Measurements from ENCODE around the gene PRKN. TPM values are rescaled to one million over a fixed set of nuclear protein-coding genes. Genes with fewer than 3 reads are reported as not detected.

The PRKN gene
- total RNA-seq, 1 donor from 2014 or later = not detected

GRCh38 chr6:162156146-162156545 is 571.4 kb downstream of the PRKN start:
- H3K9me3 Mint-ChIP-seq = no peaks in the 10 kb centered on the region
- no peaks in the 10 kb centered on the region for H3K4me1 Mint-ChIP-seq (ENCODE audit: low read depth)
- H3K27me3 Mint-ChIP-seq (ENCODE audit: insufficient read depth) = no peaks in the 10 kb centered on the region
- intact Hi-C loops (cut with micrococcal nuclease) = no loop called here
- no peak overlapping the region for H3K27ac Mint-ChIP-seq
- no peak for DNase-seq (ENCODE audit: low spot score)
- no peaks in the 10 kb centered on the region for H3K36me3 Mint-ChIP-seq (ENCODE audit: low read depth)
- no peak overlapping the region for H3K4me3 Mint-ChIP-seq

GRCh38 chr6:162154930-162155329 is 572.6 kb downstream of the PRKN start:
- no peak overlapping the region for H3K4me3 Mint-ChIP-seq
- no peaks in the 10 kb centered on the region for H3K27me3 Mint-ChIP-seq (ENCODE audit: insufficient read depth)
- DNase-seq (ENCODE audit: low spot score) = no peak
- H3K27ac Mint-ChIP-seq = no peak overlapping the region
- intact Hi-C loops (cut with micrococcal nuclease) = no loop called here
- no peaks in the 10 kb centered on the region for H3K4me1 Mint-ChIP-seq (ENCODE audit: low read depth)
- peaks cover 6% of the 10 kb centered on the region for H3K9me3 Mint-ChIP-seq
- H3K36me3 Mint-ChIP-seq (ENCODE audit: low read depth) = no peaks in the 10 kb centered on the region

GRCh38 chr6:162154001-162154400 is 573.6 kb downstream of the PRKN start:
- Mint-ChIP-seq H3K4me1 (ENCODE audit: low read depth) (no peaks in the 10 kb centered on the region), H3K27ac (no peak overlapping the region), H3K27me3 (ENCODE audit: insufficient read depth) (no peaks in the 10 kb centered on the region), H3K4me3 (no peak overlapping the region), H3K36me3 (ENCODE audit: low read depth) (no peaks in the 10 kb centered on the region), H3K9me3 (peaks cover 10% of the 10 kb centered on the region)
- intact Hi-C loops (cut with micrococcal nuclease) = no loop called here
- no peak for DNase-seq (ENCODE audit: low spot score)

GRCh38 chr6:162153120-162153519 is 574.4 kb downstream of the PRKN start:
- no peak for DNase-seq (ENCODE audit: low spot score)
- Mint-ChIP-seq H3K27ac (no peak overlapping the region), H3K4me3 (no peak overlapping the region), H3K27me3 (ENCODE audit: insufficient read depth) (no peaks in the 10 kb centered on the region), H3K36me3 (ENCODE audit: low read depth) (no peaks in the 10 kb centered on the region), H3K9me3 (peaks cover 10% of the 10 kb centered on the region), H3K4me1 (ENCODE audit: low read depth) (no peaks in the 10 kb centered on the region)
- intact Hi-C loops (cut with micrococcal nuclease) = no loop called here

- DNase-seq (ENCODE audit: low spot score) = no peak
- Mint-ChIP-seq H3K4me1 (ENCODE audit: low read depth) (no peaks in the 10 kb centered on the region), H3K9me3 (peaks cover 10% of the 10 kb centered on the region), H3K27ac (peak overlapping the region; percentile 69), H3K4me3 (no peak overlapping the region), H3K27me3 (ENCODE audit: insufficient read depth) (no peaks in the 10 kb centered on the region), H3K36me3 (ENCODE audit: low read depth) (no peaks in the 10 kb centered on the region)
- intact Hi-C loops (cut with micrococcal nuclease) = no loop called here
Observed at GRCh38 chr6:162151021-162151665, 576.4 kb downstream of the PRKN start.

- DNase-seq (ENCODE audit: low spot score) = no peak
- no peak overlapping the region for H3K4me3 Mint-ChIP-seq
- no peaks in the 10 kb centered on the region for H3K36me3 Mint-ChIP-seq (ENCODE audit: low read depth)
- peaks cover 10% of the 10 kb centered on the region for H3K9me3 Mint-ChIP-seq
- no peaks in the 10 kb centered on the region for H3K27me3 Mint-ChIP-seq (ENCODE audit: insufficient read depth)
- H3K4me1 Mint-ChIP-seq (ENCODE audit: low read depth) = no peaks in the 10 kb centered on the region
- intact Hi-C loops (cut with micrococcal nuclease) = no loop called here
- H3K27ac Mint-ChIP-seq = no peak overlapping the region
Observed at GRCh38 chr6:162150295-162150694, 577.3 kb downstream of the PRKN start.

- DNase-seq (ENCODE audit: low spot score) = no peak
- no peaks in the 10 kb centered on the region for H3K36me3 Mint-ChIP-seq (ENCODE audit: low read depth)
- H3K27ac Mint-ChIP-seq = no peak overlapping the region
- intact Hi-C loops (cut with micrococcal nuclease) = no loop called here
- no peak overlapping the region for H3K4me3 Mint-ChIP-seq
- H3K27me3 Mint-ChIP-seq (ENCODE audit: insufficient read depth) = no peaks in the 10 kb centered on the region
- H3K4me1 Mint-ChIP-seq (ENCODE audit: low read depth) = no peaks in the 10 kb centered on the region
- H3K9me3 Mint-ChIP-seq = peaks cover 11% of the 10 kb centered on the region
Observed at GRCh38 chr6:162149786-162150185, 577.8 kb downstream of the PRKN start.

- intact Hi-C loops (cut with micrococcal nuclease) = no loop called here
- H3K36me3 Mint-ChIP-seq (ENCODE audit: low read depth) = no peaks in the 10 kb centered on the region
- no peak for DNase-seq (ENCODE audit: low spot score)
- no peaks in the 10 kb centered on the region for H3K4me1 Mint-ChIP-seq (ENCODE audit: low read depth)
- H3K4me3 Mint-ChIP-seq = no peak overlapping the region
- no peaks in the 10 kb centered on the region for H3K27me3 Mint-ChIP-seq (ENCODE audit: insufficient read depth)
- no peak overlapping the region for H3K27ac Mint-ChIP-seq
- H3K9me3 Mint-ChIP-seq = peaks cover 14% of the 10 kb centered on the region
Observed at GRCh38 chr6:162147805-162148204, 579.8 kb downstream of the PRKN start.

GRCh38 chr6:162147281-162147680 is 580.3 kb downstream of the PRKN start:
- no peak for DNase-seq (ENCODE audit: low spot score)

GRCh38 chr6:162140251-162140852 is 587.2 kb downstream of the PRKN start:
- H3K27me3 Mint-ChIP-seq (ENCODE audit: insufficient read depth) = no peaks in the 10 kb centered on the region
- H3K27ac Mint-ChIP-seq = no peak overlapping the region
- no peak overlapping the region for H3K4me3 Mint-ChIP-seq
- H3K36me3 Mint-ChIP-seq (ENCODE audit: low read depth) = no peaks in the 10 kb centered on the region
- intact Hi-C loops (cut with micrococcal nuclease) = no loop called here
- H3K4me1 Mint-ChIP-seq (ENCODE audit: low read depth) = no peaks in the 10 kb centered on the region
- peaks cover 29% of the 10 kb centered on the region for H3K9me3 Mint-ChIP-seq
- DNase-seq (ENCODE audit: low spot score) = no peak

More at GRCh38 chr6:162147281-162147680, 580.3 kb downstream of the PRKN start:
- Mint-ChIP-seq H3K4me3 (no peak overlapping the region), H3K9me3 (peaks cover 14% of the 10 kb centered on the region), H3K27ac (no peak overlapping the region), H3K36me3 (ENCODE audit: low read depth) (no peaks in the 10 kb centered on the region), H3K27me3 (ENCODE audit: insufficient read depth) (no peaks in the 10 kb centered on the region), H3K4me1 (ENCODE audit: low read depth) (no peaks in the 10 kb centered on the region)
- intact Hi-C loops (cut with micrococcal nuclease) = no loop called here

- no peaks in the 10 kb centered on the region for H3K27me3 Mint-ChIP-seq (ENCODE audit: insufficient read depth)
- no peak overlapping the region for H3K4me3 Mint-ChIP-seq
- DNase-seq (ENCODE audit: low spot score) = no peak
- H3K27ac Mint-ChIP-seq = no peak overlapping the region
- H3K9me3 Mint-ChIP-seq = peaks cover 8% of the 10 kb centered on the region
- H3K36me3 Mint-ChIP-seq (ENCODE audit: low read depth) = no peaks in the 10 kb centered on the region
- intact Hi-C loops (cut with micrococcal nuclease) = no loop called here
- H3K4me1 Mint-ChIP-seq (ENCODE audit: low read depth) = no peaks in the 10 kb centered on the region
Observed at GRCh38 chr6:162125659-162126058, 601.9 kb downstream of the PRKN start.

GRCh38 chr6:162124710-162125435 is 602.7 kb downstream of the PRKN start:
- no peaks in the 10 kb centered on the region for H3K36me3 Mint-ChIP-seq (ENCODE audit: low read depth)
- no peaks in the 10 kb centered on the region for H3K4me1 Mint-ChIP-seq (ENCODE audit: low read depth)
- H3K27me3 Mint-ChIP-seq (ENCODE audit: insufficient read depth) = no peaks in the 10 kb centered on the region
- DNase-seq (ENCODE audit: low spot score) = no peak
- no peak overlapping the region for H3K27ac Mint-ChIP-seq
- no peak overlapping the region for H3K4me3 Mint-ChIP-seq
- intact Hi-C loops (cut with micrococcal nuclease) = no loop called here
- peaks cover 8% of the 10 kb centered on the region for H3K9me3 Mint-ChIP-seq

GRCh38 chr6:162123797-162124196 is 603.8 kb downstream of the PRKN start:
- H3K4me1 Mint-ChIP-seq (ENCODE audit: low read depth) = peaks cover 10% of the 10 kb centered on the region
- H3K27ac Mint-ChIP-seq = no peak overlapping the region
- no peaks in the 10 kb centered on the region for H3K36me3 Mint-ChIP-seq (ENCODE audit: low read depth)
- DNase-seq (ENCODE audit: low spot score) = no peak
- H3K27me3 Mint-ChIP-seq (ENCODE audit: insufficient read depth) = no peaks in the 10 kb centered on the region
- no peak overlapping the region for H3K4me3 Mint-ChIP-seq
- intact Hi-C loops (cut with micrococcal nuclease) = no loop called here
- H3K9me3 Mint-ChIP-seq = peaks cover 8% of the 10 kb centered on the region
